LNCaP clone FGC (cell line): ENCODE measurements around the gene COL9A1.
"Not testable (repeated sequence)": the region's sequence is repeated elsewhere in the genome, so short reads cannot be mapped to it uniquely, and the experiment has no call there.

Experiments used
- DNase-seq: peaks from one replicate; pipeline ENCODE4 v3.0.0-alpha.2; 2011; ENCODE audit warnings: low read depth
- H3K4me3 ChIP-seq: 2 replicates; pipeline ENCODE4 v1.5.1; 2011; ENCODE audit warnings: mild to moderate bottlenecking, low read depth, low read length, control low read depth
- TF ChIP-seq, protein P1 (sequence below): IDR thresholded peaks from 2 replicates; pipeline ENCODE4 v1.5.1; 2012; ENCODE audit warnings: mild to moderate bottlenecking; ENCODE audit not compliant: control insufficient read depth, insufficient read depth; ENCODE audit errors: extremely low read depth

The COL9A1 gene

DNA sequence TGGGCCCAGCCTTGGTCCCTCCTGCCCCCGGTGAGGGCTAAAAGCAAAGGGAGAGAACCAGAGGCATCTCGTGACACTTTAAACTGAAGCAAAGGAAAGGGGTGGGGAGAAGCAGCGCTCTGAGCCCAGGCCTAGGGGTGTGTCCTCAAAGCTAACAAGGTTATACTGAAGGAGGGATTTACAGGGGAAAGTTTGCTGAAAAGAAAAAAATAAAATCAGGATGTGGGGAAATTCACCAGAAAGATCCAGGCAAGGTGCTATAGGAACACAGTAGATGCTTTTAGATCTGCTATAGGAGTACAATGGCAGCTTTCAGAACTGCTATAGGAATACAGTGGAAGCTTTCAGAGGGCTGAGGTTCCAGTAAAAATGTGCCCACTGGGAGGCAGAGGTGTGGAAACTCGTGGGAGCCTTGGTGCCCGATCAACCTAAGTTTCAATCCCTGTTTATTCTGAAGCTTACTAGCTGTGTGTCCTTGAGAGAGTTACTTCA lies at the start of gene COL9A1:
Gene COL9A1 (minus strand): TSS at position 51 of the 492 bp plus-strand sequence. CDS start 160 bp downstream, outside the sequence.
- TF ChIP-seq, protein P1, sequence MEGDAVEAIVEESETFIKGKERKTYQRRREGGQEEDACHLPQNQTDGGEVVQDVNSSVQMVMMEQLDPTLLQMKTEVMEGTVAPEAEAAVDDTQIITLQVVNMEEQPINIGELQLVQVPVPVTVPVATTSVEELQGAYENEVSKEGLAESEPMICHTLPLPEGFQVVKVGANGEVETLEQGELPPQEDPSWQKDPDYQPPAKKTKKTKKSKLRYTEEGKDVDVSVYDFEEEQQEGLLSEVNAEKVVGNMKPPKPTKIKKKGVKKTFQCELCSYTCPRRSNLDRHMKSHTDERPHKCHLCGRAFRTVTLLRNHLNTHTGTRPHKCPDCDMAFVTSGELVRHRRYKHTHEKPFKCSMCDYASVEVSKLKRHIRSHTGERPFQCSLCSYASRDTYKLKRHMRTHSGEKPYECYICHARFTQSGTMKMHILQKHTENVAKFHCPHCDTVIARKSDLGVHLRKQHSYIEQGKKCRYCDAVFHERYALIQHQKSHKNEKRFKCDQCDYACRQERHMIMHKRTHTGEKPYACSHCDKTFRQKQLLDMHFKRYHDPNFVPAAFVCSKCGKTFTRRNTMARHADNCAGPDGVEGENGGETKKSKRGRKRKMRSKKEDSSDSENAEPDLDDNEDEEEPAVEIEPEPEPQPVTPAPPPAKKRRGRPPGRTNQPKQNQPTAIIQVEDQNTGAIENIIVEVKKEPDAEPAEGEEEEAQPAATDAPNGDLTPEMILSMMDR = no peak
- DNase-seq = no peak
- H3K4me3 ChIP-seq = no peak within 1 kb of the TSS

DNA sequence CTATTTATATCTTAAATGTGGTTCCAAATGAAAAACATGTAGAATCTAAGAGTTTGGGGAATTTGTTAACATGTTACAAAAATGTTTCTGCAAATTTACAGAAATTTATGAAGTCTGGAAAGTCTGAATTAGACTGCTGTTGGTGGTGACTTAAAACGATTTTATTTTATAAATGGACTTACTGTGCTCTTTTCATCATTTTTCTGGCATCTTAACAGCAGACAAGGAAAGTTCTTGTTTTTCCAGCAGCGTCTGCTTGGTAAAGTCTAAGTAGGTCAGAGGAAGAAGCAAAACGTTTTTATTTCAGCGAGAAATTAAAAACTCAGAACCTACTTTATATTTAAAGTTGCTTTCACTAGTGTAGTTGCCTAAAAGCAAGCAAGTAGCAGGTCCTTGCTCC lies 48.6 kb upstream of the COL9A1 start:
- no peak for DNase-seq
- TF ChIP-seq, protein P1 = no peak
- H3K4me3 ChIP-seq = no peak overlapping the region

DNA sequence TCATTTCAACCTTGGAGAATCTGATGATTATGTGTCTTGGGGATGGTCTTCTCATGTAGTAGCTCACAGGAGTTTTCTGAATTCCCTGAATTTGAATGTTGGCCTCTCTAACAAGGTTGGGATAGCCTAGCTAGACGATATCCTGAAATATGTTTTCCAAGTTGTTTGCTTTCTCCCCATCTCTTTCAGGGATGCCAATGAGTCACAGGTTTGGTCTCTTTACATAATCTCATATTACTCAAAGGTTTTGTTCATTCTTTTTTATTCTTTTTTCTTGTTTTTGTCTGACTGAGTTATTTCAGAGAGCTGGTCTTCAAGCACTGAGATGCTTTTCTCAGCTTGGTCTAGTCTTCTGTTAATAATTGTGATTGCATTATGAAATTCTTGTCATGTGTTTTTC lies 42.7 kb upstream of the COL9A1 start:
- TF ChIP-seq, protein P1 = no peak
- H3K4me3 ChIP-seq = no peak overlapping the region
- no peak for DNase-seq

DNA sequence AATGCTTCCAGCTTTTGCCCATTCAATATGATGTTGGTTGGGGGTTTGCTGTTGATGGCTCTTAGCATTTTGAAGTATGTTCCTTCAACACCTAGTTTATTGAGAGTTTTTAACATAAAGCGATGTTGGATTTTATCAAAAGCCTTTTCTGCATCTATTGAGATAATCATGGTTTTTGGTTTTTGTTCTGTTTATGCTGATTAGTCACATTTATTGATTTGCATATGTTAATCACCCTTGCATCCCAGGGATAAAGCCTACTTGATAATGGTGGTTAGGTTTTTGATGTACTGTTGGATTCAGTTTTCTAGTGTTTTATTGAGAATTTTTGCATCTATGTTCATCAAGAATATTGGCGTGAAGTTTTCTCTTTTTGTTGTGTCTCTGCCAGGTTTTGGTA lies 40.4 kb upstream of the COL9A1 start:
- TF ChIP-seq, protein P1 = no peak
- no peak for DNase-seq
- no peak overlapping the region for H3K4me3 ChIP-seq

DNA sequence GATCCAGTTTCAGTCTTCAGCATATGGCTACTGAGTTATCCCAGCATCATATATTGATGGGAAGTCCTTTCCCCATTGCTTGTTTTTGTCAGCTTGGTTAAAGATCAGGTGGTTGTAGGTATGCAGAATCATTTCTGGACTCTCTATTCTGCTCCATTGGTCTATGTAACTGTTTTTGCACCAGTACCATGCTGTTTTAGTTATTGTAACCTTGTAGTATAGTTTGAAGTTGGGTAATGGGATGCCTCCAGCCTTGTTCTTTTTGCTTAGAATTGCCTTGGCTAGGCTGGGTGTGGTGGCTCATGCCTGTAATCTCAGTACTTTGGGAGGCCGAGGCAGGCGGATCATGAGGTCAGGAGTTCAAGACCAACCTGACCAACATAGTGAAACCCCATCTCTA lies 36.9 kb upstream of the COL9A1 start:
- DNase-seq, H3K4me3 ChIP-seq: not testable (repeated sequence)

DNA sequence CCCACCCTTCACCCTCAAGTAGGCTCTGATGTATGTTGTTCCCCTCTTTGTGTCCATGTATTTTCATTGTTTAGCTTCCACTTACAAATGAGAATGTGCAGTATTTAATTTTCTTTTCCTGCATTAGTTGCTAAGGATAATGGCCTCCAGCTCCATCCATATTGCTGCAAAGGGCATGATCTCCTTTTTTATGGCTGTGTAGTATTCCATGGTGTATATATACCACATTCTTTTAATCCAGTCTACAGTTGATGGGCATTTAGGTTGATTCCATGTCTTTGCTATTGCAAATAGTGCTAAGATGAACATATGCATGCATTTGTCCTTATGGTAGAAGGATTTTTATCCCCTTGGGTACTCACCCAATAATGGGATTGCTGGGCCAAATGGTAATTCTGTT lies 35.9 kb upstream of the COL9A1 start:
- DNase-seq = no peak

DNA sequence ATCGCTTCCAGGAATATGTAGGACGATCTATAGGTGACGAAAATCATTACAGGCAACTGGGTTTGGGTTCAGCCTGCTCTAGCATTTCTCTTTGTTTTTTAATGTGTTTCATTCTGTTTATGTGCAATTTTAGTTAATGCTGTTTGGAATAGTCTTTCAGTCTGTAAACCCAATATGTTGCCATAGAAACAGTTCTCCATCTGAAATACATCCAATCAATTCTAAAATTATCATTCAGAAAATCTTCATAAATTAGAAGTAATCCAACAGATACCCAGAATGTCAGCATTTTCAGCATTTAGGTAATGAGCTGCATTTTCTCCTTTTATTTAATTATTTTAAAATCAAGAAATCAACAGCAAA lies 34.8 kb upstream of the COL9A1 start:
- TF ChIP-seq, protein P1 = no peak
- H3K4me3 ChIP-seq = no peak overlapping the region
- DNase-seq = no peak

More for the DNA sequence above, 35.9 kb upstream of the COL9A1 start:
- no peak overlapping the region for H3K4me3 ChIP-seq
- TF ChIP-seq, protein P1 = no peak
